RKO (cell line): ENCODE data around the gene RNPEPL1.

Experiments used
- DNase-seq: peaks from one replicate; pipeline ENCODE4 v3.0.0-alpha.2; 2016; ENCODE audit warnings: low spot score

The RNPEPL1 gene

GRCh38 chr2:240626531-240627300 lies 58.4 kb downstream of the RNPEPL1 start:
- DNase-seq, result no peak

- no peak for DNase-seq
These were observed 59.6 kb downstream of the RNPEPL1 start for GRCh38 chr2:240627736-240628506.

GRCh38 chr2:240628507-240628807 lies 60.2 kb downstream of the RNPEPL1 start:
- DNase-seq, result no peak

DNA sequence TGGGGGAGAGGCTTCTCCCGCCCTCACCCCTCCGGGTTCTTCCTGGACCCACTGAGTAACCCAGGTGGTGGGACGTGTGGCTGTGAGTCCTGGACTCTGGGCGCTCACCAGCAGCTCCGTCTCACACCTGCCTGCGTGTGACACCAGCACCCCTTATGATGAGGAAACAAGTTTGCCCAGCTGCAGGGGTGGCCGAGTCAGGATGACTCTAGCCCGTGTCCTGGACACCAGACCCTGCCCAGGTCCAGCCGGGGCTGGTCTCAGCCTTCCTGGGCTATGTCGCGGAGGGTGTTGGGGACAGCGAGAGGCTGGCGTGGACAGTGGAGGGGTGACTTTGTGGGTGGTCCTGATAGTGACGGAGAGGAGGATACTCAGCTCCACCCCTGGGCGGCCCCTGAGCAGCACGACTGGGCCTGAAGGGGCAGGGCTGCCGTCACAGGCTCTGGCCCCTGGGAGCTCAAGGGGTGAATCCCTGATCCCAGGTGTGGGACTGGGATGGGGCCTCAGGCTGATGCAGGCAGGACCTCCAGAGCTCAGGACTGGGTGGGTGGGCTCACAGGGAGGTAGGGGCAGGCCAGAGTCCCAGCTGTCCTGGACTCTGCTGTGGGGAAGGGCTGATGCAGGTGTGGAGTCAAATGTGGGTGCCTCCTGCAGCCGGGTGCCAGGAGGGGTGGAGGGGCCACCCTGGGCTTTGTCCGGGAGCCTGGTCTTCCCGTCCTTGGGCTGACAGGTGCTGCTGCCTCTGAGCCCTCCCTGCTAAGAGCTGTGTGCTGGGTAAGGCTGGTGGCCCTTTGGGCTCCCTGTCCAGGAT lies 60.7 kb downstream of the RNPEPL1 start:
- no peak for DNase-seq

DNA sequence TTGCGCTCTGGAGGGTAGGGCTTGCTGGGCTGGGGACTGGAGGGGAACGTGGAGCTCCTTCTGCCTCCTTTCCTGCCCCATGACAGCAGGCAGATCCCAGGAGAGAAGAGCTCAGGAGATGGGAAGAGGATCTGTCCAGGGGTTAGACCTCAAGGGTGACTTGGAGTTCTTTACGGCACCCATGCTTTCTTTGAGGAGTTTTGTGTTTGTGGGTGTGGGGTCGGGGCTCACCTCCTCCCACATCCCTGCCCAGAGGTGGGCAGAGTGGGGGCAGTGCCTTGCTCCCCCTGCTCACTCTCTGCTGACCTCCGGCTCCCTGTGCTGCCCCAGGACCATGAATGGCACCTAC lies 61.3 kb downstream of the RNPEPL1 start:
- DNase-seq, result no peak

DNA sequence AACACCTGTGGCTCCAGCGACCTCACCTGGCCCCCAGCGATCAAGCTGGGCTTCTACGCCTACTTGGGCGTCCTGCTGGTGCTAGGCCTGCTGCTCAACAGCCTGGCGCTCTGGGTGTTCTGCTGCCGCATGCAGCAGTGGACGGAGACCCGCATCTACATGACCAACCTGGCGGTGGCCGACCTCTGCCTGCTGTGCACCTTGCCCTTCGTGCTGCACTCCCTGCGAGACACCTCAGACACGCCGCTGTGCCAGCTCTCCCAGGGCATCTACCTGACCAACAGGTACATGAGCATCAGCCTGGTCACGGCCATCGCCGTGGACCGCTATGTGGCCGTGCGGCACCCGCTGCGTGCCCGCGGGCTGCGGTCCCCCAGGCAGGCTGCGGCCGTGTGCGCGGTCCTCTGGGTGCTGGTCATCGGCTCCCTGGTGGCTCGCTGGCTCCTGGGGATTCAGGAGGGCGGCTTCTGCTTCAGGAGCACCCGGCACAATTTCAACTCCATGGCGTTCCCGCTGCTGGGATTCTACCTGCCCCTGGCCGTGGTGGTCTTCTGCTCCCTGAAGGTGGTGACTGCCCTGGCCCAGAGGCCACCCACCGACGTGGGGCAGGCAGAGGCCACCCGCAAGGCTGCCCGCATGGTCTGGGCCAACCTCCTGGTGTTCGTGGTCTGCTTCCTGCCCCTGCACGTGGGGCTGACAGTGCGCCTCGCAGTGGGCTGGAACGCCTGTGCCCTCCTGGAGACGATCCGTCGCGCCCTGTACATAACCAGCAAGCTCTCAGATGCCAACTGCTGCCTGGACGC lies 61.9 kb downstream of the RNPEPL1 start:
- no peak for DNase-seq
